T follicular helper cell (primary cell): Measurements from ENCODE around the gene DLL1.
"Not testable (repeated sequence)": the region's sequence is repeated elsewhere in the genome, so short reads cannot be mapped to it uniquely, and the experiment has no call there.

Source experiments
- DNase-seq: peaks from one replicate; pipeline ENCODE4 v3.0.0-alpha.2; 2020; ENCODE audit warnings: low read depth
- total RNA-seq, 2 experiments: gene quantifications; one replicate each; lab custom pipeline; 2026; lab: John Stamatoyannopoulos, UW

The DLL1 gene
- 0.52 to 2.8 reads per million in 2 experiments for total RNA-seq

- no peak for DNase-seq
Measured at GRCh38 chr6:170290296-170291128, at the start of gene DLL1. TSS of gene DLL1 (minus strand) at chr6:170291078. CDS start at chr6:170290139, 939 bp downstream.

- DNase-seq = not testable (repeated sequence)
Measured at GRCh38 chr6:170335199-170335598, 44.3 kb upstream of the DLL1 start.

- DNase-seq = no peak
Measured at GRCh38 chr6:170329321-170329720, 38.4 kb upstream of the DLL1 start.

GRCh38 chr6:170317718-170318117, 26.8 kb upstream of the DLL1 start:
- DNase-seq = no peak

- no peak for DNase-seq
Measured at GRCh38 chr6:170317076-170317475, 26.2 kb upstream of the DLL1 start.

GRCh38 chr6:170316071-170316470, 25.2 kb upstream of the DLL1 start:
- no peak for DNase-seq

- no peak for DNase-seq
Measured at GRCh38 chr6:170314983-170315382, 24.1 kb upstream of the DLL1 start.

- no peak for DNase-seq
Measured at GRCh38 chr6:170313716-170314295, 22.9 kb upstream of the DLL1 start.

- DNase-seq = no peak
Measured at GRCh38 chr6:170312876-170313275, 22.0 kb upstream of the DLL1 start.

- no peak for DNase-seq
Measured at GRCh38 chr6:170311696-170312095, 20.8 kb upstream of the DLL1 start.

- no peak for DNase-seq
Measured at GRCh38 chr6:170308761-170309160, 17.9 kb upstream of the DLL1 start.

GRCh38 chr6:170307080-170307545, 16.2 kb upstream of the DLL1 start:
- DNase-seq = no peak

- DNase-seq = peak; percentile 90
Measured at GRCh38 chr6:170306324-170307079, 15.6 kb upstream of the DLL1 start, which contains the start of gene FAM120B. TSS of gene FAM120B (plus strand) at chr6:170306758. CDS start at chr6:170317391, 10,633 bp downstream.

- DNase-seq = no peak
Measured at GRCh38 chr6:170305805-170306323, 15.0 kb upstream of the DLL1 start.

- no peak for DNase-seq
Measured at GRCh38 chr6:170301184-170301583, 10.3 kb upstream of the DLL1 start.

- no peak for DNase-seq
Measured at GRCh38 chr6:170298688-170299087, 7.8 kb upstream of the DLL1 start.

GRCh38 chr6:170297576-170298330, 6.9 kb upstream of the DLL1 start:
- no peak for DNase-seq

- no peak for DNase-seq
Measured at GRCh38 chr6:170296746-170297575, 6.1 kb upstream of the DLL1 start.

- no peak for DNase-seq
Measured at GRCh38 chr6:170296423-170296745, 5.5 kb upstream of the DLL1 start.
